Measurements from ENCODE around the gene TMEM238L. TPM values are rescaled to one million over a fixed set of nuclear protein-coding genes. Genes with fewer than 3 reads are reported as not detected.
A peak's percentile ranks its signal among the peaks of the same experiment; 100 is the strongest.

The TMEM238L gene
- total RNA-seq, 1 experiment from 2014 or later: not detected

DNA sequence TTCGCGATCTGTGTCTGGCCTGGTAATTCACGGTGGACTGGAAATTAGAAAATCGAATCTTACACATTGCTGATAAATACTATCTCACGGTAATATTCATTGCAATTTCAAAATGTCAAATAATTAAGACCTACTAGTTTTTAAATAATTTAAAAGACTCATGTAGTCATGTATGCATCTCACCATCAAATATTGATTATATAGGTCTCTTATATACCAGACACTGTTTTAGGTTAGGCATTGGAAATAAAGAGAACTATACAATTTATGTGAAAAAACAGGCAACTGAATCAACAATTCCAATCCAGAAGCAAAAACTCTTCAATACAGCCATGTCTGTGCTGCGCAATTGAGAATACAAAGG lies 41.5 kb upstream of the TMEM238L start:
- Mint-ChIP-seq H3K36me3 (ENCODE audit: insufficient read depth in 1 of 3, low read depth in 3 of 3) (peaks cover 0 to 7% (median 5%) of the 10 kb centered on the region in 3 experiments; a peak in 4 of 7 replicates), H3K4me1 (peaks cover 23% of the 10 kb centered on the region in 2 experiments), H3K27ac (no peak overlapping the region), H3K9me3 (peaks cover 12 to 13% of the 10 kb centered on the region in 2 experiments), H3K27me3 (ENCODE audit: low read depth) (peaks cover 12% of the 10 kb centered on the region), H3K4me3 (peak overlapping the region; percentile 80 to 82; a peak in 3 of 5 replicates)
- TF ChIP-seq, protein P1, sequence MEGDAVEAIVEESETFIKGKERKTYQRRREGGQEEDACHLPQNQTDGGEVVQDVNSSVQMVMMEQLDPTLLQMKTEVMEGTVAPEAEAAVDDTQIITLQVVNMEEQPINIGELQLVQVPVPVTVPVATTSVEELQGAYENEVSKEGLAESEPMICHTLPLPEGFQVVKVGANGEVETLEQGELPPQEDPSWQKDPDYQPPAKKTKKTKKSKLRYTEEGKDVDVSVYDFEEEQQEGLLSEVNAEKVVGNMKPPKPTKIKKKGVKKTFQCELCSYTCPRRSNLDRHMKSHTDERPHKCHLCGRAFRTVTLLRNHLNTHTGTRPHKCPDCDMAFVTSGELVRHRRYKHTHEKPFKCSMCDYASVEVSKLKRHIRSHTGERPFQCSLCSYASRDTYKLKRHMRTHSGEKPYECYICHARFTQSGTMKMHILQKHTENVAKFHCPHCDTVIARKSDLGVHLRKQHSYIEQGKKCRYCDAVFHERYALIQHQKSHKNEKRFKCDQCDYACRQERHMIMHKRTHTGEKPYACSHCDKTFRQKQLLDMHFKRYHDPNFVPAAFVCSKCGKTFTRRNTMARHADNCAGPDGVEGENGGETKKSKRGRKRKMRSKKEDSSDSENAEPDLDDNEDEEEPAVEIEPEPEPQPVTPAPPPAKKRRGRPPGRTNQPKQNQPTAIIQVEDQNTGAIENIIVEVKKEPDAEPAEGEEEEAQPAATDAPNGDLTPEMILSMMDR (conservative IDR thresholded peaks at IDR 0.05): no peak
- no peak overlapping the region for H4K5ac ChIP-seq (ENCODE audit: insufficient read length, low read depth, low read length)
- H3K23ac ChIP-seq (ENCODE audit: insufficient read length, low read depth, low read length): no peak overlapping the region
- no peak overlapping the region for H2BK120ac ChIP-seq (ENCODE audit: low read depth, low read length, poor library complexity, severe bottlenecking)
- H3K79me1 ChIP-seq (ENCODE audit: insufficient read depth, low read depth, low read length, poor library complexity, severe bottlenecking): no peaks in the 10 kb centered on the region
- no peaks in the 10 kb centered on the region for H4K20me1 ChIP-seq (ENCODE audit: control insufficient read depth, insufficient read depth, insufficient read length)
- H3K23me2 ChIP-seq (ENCODE audit: insufficient read length, low read depth, low read length, poor library complexity, severe bottlenecking): peaks cover 7% of the 10 kb centered on the region
- H3K79me2 ChIP-seq (ENCODE audit: insufficient read depth, low read length): no peaks in the 10 kb centered on the region
- no peak overlapping the region for H3K18ac ChIP-seq (ENCODE audit: insufficient read length, low read depth, low read length)
- H3K4me2 ChIP-seq (ENCODE audit: insufficient read depth, insufficient read length, low read length): peak overlapping the region; percentile 83
- no peak overlapping the region for H3K14ac ChIP-seq (ENCODE audit: insufficient read depth, low read length)
- H4K91ac ChIP-seq (ENCODE audit: insufficient read length, low read depth, low read length): no peak overlapping the region
- peaks cover 8% of the 10 kb centered on the region; the same call in 1 of the 2 replicates for H3K4me1 ChIP-seq (ENCODE audit: insufficient read depth, low read length)
- no peak overlapping the region for H3K4ac ChIP-seq (ENCODE audit: low read depth, low read length)
- no peak overlapping the region for H3T11ph ChIP-seq (ENCODE audit: low read length)
- H2AK5ac ChIP-seq (ENCODE audit: insufficient read length, low read length): no peak overlapping the region
- H3K27ac ChIP-seq (ENCODE audit: insufficient read length, low read depth, low read length): no peak overlapping the region
- H3K27me3 ChIP-seq (ENCODE audit: insufficient read depth, low read length): no peaks in the 10 kb centered on the region
- H3K9me3 ChIP-seq (ENCODE audit: control insufficient read depth, low read depth, low read length): no peaks in the 10 kb centered on the region
- no peak overlapping the region for H2BK12ac ChIP-seq (ENCODE audit: insufficient read length, low read depth, low read length)
- no peak overlapping the region for H3K56ac ChIP-seq (ENCODE audit: insufficient read length, low read depth, low read length)
- no peak overlapping the region for H2BK20ac ChIP-seq (ENCODE audit: low read depth, low read length, poor library complexity, severe bottlenecking)
- H2BK5ac ChIP-seq (ENCODE audit: insufficient read length, low read length): no peak overlapping the region
- no peak overlapping the region for H2AFZ ChIP-seq (ENCODE audit: low read length)
- no peak for DNase-seq
- H4K8ac ChIP-seq (replicated peaks; ENCODE audit: insufficient read length, low read depth, low read length): no peak overlapping the region
- no peak overlapping the region for H2BK15ac ChIP-seq (ENCODE audit: low read depth, low read length)
- H3K9ac ChIP-seq (ENCODE audit: extremely low read depth, insufficient read length, low read length): no peak overlapping the region
- WGBS (ENCODE audit: extremely low coverage, insufficient read length, low lambda C conversion rate): no CpG with 5 or more reads among the region's 6 CpGs

All from H9 (cell line).